ENCODE measurements around the gene VPS52.
A peak's percentile ranks its signal among the peaks of the same experiment; 100 is the strongest.

VPS52 gene

GRCh38 chr6:33247977-33248642 lies 23.6 kb downstream of the VPS52 start:
- Histone ChIP-seq H3K4me3 (replicated peaks; ENCODE audit: insufficient read depth, low read length) (peak overlapping the region; percentile 48), H3K27ac (replicated peaks) (peak overlapping the region; percentile 55), H3K27me3 (ENCODE audit: insufficient read depth, poor library complexity, severe bottlenecking) (peaks cover 3% of the 10 kb centered on the region)
- peak; percentile 55 to 88 for DNase-seq (ENCODE audit: low read depth in 1 of 2, low spot score in 1 of 2)
- no peak for TF ChIP-seq REST (IDR thresholded peaks at IDR 0.05; ENCODE audit: insufficient replicate concordance, low read depth)
- peak; percentile 94 for TF ChIP-seq CTCF (IDR thresholded peaks at IDR 0.05; ENCODE audit: insufficient read depth, low read length)
- no peak for TF ChIP-seq POLR2AphosphoS5 (IDR thresholded peaks at IDR 0.05; ENCODE audit: low read depth)
- TF ChIP-seq GABPA (IDR thresholded peaks at IDR 0.05; ENCODE audit: low read depth) = no peak
- no peak for TF ChIP-seq SPI1 (IDR thresholded peaks at IDR 0.05; ENCODE audit: borderline replicate concordance, low read depth)

GRCh38 chr6:33243476-33243875 lies 28.2 kb downstream of the VPS52 start:
- Histone ChIP-seq H3K27ac (replicated peaks) (no peak overlapping the region), H3K27me3 (ENCODE audit: insufficient read depth, poor library complexity, severe bottlenecking) (peaks cover 4% of the 10 kb centered on the region), H3K4me3 (replicated peaks; ENCODE audit: insufficient read depth, low read length) (no peak overlapping the region)
- DNase-seq (ENCODE audit: low read depth in 1 of 2, low spot score in 1 of 2) = no peak
- TF ChIP-seq CTCF (IDR thresholded peaks at IDR 0.05; ENCODE audit: insufficient read depth, low read length) (no peak), SPI1 (IDR thresholded peaks at IDR 0.05; ENCODE audit: borderline replicate concordance, low read depth) (no peak), POLR2AphosphoS5 (IDR thresholded peaks at IDR 0.05; ENCODE audit: low read depth) (no peak), REST (IDR thresholded peaks at IDR 0.05; ENCODE audit: insufficient replicate concordance, low read depth) (no peak)

- Histone ChIP-seq H3K4me3 (replicated peaks; ENCODE audit: insufficient read depth, low read length) (no peak overlapping the region), H3K27me3 (ENCODE audit: insufficient read depth, poor library complexity, severe bottlenecking) (peaks cover 4% of the 10 kb centered on the region), H3K27ac (replicated peaks) (no peak overlapping the region)
- DNase-seq (ENCODE audit: low read depth in 1 of 2, low spot score in 1 of 2) = no peak
- TF ChIP-seq REST (IDR thresholded peaks at IDR 0.05; ENCODE audit: insufficient replicate concordance, low read depth) = no peak
- no peak for TF ChIP-seq SPI1 (IDR thresholded peaks at IDR 0.05; ENCODE audit: borderline replicate concordance, low read depth)
- TF ChIP-seq GABPA (IDR thresholded peaks at IDR 0.05; ENCODE audit: low read depth) = no peak
- TF ChIP-seq POLR2AphosphoS5 (IDR thresholded peaks at IDR 0.05; ENCODE audit: low read depth) = no peak
- TF ChIP-seq CTCF (IDR thresholded peaks at IDR 0.05; ENCODE audit: insufficient read depth, low read length) = no peak
Observed at GRCh38 chr6:33241968-33242367, 29.7 kb downstream of the VPS52 start.

All from HL-60 (cell line).